ENCODE results near the gene KLHL14. TPM values are rescaled to one million over a fixed set of nuclear protein-coding genes. Genes with fewer than 3 reads are reported as not detected.
A peak's percentile ranks its signal among the peaks of the same experiment; 100 is the strongest.

Gene KLHL14
- total RNA-seq, 4 donors from 2014 or later: 0.28 to 14.0 (median 1.1) TPM

DNA sequence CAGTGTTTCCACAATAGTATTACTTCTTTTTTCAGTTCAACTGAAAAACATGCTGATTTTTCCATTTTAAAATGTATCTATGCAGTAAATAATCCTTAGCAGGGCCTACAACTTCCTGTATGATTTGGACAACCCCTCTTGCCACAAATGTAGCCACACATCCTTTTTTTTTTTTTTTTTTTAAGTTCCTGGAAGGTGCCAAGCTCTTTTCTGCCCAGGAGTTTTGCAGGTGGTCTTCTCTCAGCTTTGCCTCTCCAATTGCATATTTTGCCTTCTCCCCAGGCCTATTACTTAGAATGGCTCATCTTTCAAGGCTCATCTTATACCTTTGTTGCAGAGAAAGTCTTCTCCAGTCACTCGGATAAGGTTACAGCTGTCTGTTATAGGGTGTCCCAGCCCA, 11.6 kb downstream of the KLHL14 start:
- no peak for TF ChIP-seq POLR2A (IDR thresholded peaks at IDR 0.05)
- TF ChIP-seq, protein P1, sequence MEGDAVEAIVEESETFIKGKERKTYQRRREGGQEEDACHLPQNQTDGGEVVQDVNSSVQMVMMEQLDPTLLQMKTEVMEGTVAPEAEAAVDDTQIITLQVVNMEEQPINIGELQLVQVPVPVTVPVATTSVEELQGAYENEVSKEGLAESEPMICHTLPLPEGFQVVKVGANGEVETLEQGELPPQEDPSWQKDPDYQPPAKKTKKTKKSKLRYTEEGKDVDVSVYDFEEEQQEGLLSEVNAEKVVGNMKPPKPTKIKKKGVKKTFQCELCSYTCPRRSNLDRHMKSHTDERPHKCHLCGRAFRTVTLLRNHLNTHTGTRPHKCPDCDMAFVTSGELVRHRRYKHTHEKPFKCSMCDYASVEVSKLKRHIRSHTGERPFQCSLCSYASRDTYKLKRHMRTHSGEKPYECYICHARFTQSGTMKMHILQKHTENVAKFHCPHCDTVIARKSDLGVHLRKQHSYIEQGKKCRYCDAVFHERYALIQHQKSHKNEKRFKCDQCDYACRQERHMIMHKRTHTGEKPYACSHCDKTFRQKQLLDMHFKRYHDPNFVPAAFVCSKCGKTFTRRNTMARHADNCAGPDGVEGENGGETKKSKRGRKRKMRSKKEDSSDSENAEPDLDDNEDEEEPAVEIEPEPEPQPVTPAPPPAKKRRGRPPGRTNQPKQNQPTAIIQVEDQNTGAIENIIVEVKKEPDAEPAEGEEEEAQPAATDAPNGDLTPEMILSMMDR (IDR thresholded peaks at IDR 0.05): no peak
- Histone ChIP-seq H3K27me3 (no peaks in the 10 kb centered on the region), H3K4me1 (peaks cover 0 to 7% (median 0%) of the 10 kb centered on the region in 4 donors), H3K4me3 (no peak overlapping the region), H3K9me3 (no peaks in the 10 kb centered on the region), H3K36me3 (no peaks in the 10 kb centered on the region), H3K27ac (peak overlapping the region in 1 of 4 donors; percentile 47)
- no peak for DNase-seq

DNA sequence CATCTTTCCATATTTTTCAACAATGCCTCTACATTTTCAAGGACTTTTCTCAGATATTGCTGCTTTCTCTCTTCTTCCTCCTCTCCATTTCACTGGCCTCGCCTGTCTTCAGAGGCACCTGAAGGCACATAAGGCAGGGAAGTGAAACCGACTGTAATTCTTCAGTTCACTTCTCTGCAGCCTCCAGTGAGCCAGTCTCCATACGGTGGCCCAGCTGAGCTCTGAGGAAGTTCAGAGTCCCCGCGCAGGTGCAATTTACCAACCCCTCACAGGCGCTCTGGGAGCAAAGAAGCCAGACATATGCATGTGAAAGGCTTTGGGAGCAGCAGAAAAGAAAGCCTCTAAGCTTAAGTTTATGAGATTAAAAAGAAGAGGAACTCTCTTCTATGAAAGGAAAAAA, 12.4 kb downstream of the KLHL14 start:
- Histone ChIP-seq H3K27ac (peak overlapping the region in 1 of 4 donors; percentile 47), H3K27me3 (no peaks in the 10 kb centered on the region), H3K9me3 (no peaks in the 10 kb centered on the region), H3K4me1 (peaks cover 0 to 7% (median 0%) of the 10 kb centered on the region in 4 donors), H3K4me3 (no peak overlapping the region), H3K36me3 (no peaks in the 10 kb centered on the region)
- DNase-seq: peak in 2 of 3 donors; percentile 83 to 88
- TF ChIP-seq POLR2A (IDR thresholded peaks at IDR 0.05): no peak
- TF ChIP-seq, protein P1 (IDR thresholded peaks at IDR 0.05): no peak

DNA sequence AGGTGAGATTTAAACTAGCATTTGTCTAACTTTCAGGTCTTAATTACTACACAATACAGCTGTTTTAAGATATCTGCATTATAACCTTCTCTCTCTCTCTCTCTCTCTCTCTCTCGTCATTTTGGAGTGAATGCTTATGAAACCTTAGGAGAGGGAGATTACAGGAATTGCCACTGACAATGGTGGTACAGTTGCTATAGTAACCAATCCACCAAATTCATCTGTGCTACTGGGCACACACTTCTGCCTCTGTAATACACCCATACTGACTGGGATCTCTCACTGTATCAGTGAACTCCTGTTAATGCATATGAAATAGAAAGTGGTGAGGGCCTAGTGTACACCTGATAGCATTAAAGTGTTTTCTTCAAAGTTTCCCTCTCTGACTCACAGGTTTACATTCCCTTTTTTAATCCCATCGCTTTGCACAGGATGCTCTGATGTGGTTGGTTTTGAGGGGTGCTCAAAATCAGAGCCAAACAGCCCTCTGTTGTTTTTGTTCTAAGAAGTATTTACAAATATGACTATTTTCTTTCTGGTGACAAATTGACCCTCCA, 13.1 kb downstream of the KLHL14 start:
- Histone ChIP-seq H3K27ac (peak overlapping the region in 1 of 4 donors; percentile 47), H3K9me3 (no peaks in the 10 kb centered on the region), H3K4me3 (no peak overlapping the region), H3K36me3 (no peaks in the 10 kb centered on the region), H3K27me3 (no peaks in the 10 kb centered on the region), H3K4me1 (peaks cover 0 to 7% (median 0%) of the 10 kb centered on the region in 4 donors)
- DNase-seq: no peak
- TF ChIP-seq, protein P1 (IDR thresholded peaks at IDR 0.05): no peak
- no peak for TF ChIP-seq POLR2A (IDR thresholded peaks at IDR 0.05)

DNA sequence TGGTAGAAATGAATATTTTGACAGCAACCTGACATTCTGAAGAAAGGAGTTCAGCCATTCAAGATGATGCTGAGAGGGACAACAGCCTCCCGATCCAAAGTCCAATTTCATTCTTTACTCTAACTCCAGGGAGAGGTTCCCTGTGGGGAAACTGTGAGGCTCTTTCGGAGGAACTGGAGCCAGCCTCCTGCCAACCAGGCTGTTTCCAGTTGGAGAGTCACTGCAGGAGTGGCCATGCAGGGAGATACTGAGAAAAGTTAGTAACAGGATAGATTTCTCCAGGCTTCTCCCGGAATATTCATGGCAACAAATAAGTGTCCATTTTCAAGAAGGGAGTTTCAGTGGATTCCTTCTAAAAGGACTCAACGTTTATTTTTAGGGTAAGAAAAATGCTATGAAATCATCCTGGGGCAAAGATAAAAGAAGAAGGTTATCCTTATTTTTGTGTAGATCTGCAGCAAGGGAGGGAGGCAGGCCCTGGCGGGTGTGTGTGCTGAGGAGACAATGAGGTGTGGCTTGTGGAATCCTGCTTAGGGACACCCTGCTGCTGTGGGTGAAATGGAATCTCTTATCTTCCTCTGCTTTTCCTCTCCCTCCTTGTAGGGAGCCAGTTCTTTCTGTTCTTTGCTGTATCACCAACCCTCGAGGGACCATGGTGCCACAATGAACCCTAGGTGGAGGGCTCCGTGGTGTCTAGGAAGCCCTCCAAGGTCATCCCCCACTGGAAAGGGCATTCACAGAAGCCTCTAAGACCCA, 18.1 kb downstream of the KLHL14 start:
- DNase-seq: no peak
- Histone ChIP-seq H3K36me3 (no peaks in the 10 kb centered on the region), H3K27me3 (no peaks in the 10 kb centered on the region), H3K4me1 (peaks cover 0 to 4% (median 0%) of the 10 kb centered on the region in 4 donors), H3K4me3 (no peak overlapping the region), H3K9me3 (no peaks in the 10 kb centered on the region), H3K27ac (no peak overlapping the region)
- TF ChIP-seq, protein P1 (IDR thresholded peaks at IDR 0.05): no peak
- no peak for TF ChIP-seq POLR2A (IDR thresholded peaks at IDR 0.05)

DNA sequence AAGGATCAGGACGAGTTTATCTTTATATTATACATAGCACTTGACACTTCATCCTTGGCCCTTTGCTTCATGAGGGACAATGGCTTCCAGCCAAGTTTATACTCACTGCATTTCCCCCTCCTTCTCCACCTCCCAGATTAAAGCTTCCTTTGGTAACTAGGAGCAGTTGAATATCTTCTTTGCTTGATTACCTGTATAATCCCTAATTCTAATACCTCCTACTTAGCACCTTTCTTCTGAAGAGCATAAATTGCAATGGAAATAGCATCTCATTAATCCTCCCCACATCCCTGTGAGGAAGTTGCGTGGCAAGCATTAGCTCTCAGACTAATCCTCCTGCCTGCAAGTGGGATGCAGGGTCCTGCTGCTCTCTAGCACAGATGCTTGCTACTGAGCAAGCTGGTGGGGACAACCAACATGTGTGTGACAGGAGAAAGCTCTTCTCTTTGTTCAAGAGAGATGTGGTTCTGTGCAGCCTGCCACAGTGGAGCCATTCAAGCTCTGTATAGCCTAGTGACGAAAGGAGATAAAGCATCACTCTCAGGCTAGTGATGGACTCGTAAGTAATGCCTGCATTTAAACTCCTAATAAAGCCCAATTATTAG, 19.1 kb downstream of the KLHL14 start:
- no peaks in the 10 kb centered on the region for H3K27me3 ChIP-seq
- no peak for DNase-seq
- no peaks in the 10 kb centered on the region for H3K36me3 ChIP-seq
- no peaks in the 10 kb centered on the region for H3K4me1 ChIP-seq
- no peak overlapping the region for H3K27ac ChIP-seq
- no peaks in the 10 kb centered on the region for H3K9me3 ChIP-seq
- H3K4me3 ChIP-seq: no peak overlapping the region
- TF ChIP-seq, protein P1 (IDR thresholded peaks at IDR 0.05): no peak
- no peak for TF ChIP-seq POLR2A (IDR thresholded peaks at IDR 0.05)

All from Peyer's patch (tissue), 4 donors.